HepG2 (cell line): ENCODE measurements around the gene ETV6. TPM values are rescaled to one million over a fixed set of nuclear protein-coding genes. Genes with fewer than 3 reads are reported as not detected.

Experiments
- ATAC-seq: fragments of 200-7000 bp; cut with Tn5 transposase; 3 replicates; pipeline ENCODE4 v1.9.1; 2020; ENCODE audit warnings: mild to moderate bottlenecking, moderate library complexity
- BruUV-seq: library from RNA; stranded (reverse); fragments of 400-500 nt; replicated peaks from 2 replicates; lab custom pipeline; 2021; lab: Mats Ljungman, UMichigan
- CTCF ChIA-PET: fragments of 300-600 bp; formaldehyde crosslinking; extraction: SDS; loops from one replicate; lab custom pipeline; 2021; ENCODE audit warnings: low total read pairs, inconsistent platforms, low intra/inter-chr PET ratio; lab: Yijun Ruan, JAX
- POLR2A ChIA-PET: fragments of 350-600 bp; sonication (Branson Sonifier 250); formaldehyde crosslinking; loops from one replicate; lab custom pipeline; 2020; ENCODE audit warnings: antibody characterized with exemption, inconsistent platforms; lab: Yijun Ruan, JAX
- DNase-seq: peaks from one replicate; pipeline ENCODE4 v3.0.0-alpha.2; 2015; ENCODE audit warnings: low spot score
- FAIRE-seq: peaks from 3 replicates; lab custom pipeline; 2011; peaks lifted over from hg19 to GRCh38; lab: Jason Lieb, UNC
- H2AFZ ChIP-seq: one replicate; pipeline ENCODE4 v1.6.1; 2011; ENCODE audit warnings: low read length, inconsistent platforms
- H3K27ac ChIP-seq: fragments of 300-600 bp; 3 replicates; pipeline ENCODE4 v1.8.0; 2011; ENCODE audit warnings: mixed run types, mild to moderate bottlenecking, mixed read lengths, low read length, inconsistent platforms; ENCODE audit not compliant: insufficient read depth; ENCODE audit errors: extremely low read length
- H3K27me3 ChIP-seq, 2 experiments: fragments of 200-600 bp in 1 of 2; 2 replicates in 1 of 2; 3 replicates in 1 of 2; pipeline versions ENCODE4 v1.6.0 to v1.8.0; 2011; ENCODE audit warnings: low read length in 2 of 2, mild to moderate bottlenecking in 2 of 2, moderate library complexity in 2 of 2, inconsistent platforms in 1 of 2; ENCODE audit not compliant: insufficient read depth in 2 of 2, control insufficient read depth in 1 of 2
- H3K36me3 ChIP-seq, 2 experiments: fragments of 200-600 bp in 1 of 2; replicated peaks in 1 of 2; 2 replicates in 1 of 2; 3 replicates in 1 of 2; pipeline versions ENCODE4 v1.5.1 to v1.8.0; 2011; ENCODE audit warnings: low read length in 2 of 2, inconsistent platforms in 1 of 2; ENCODE audit not compliant: insufficient read depth in 2 of 2, control insufficient read depth in 1 of 2
- H3K4me1 ChIP-seq: 2 replicates; pipeline ENCODE4 v1.5.1; 2012; ENCODE audit warnings: low read length, inconsistent platforms; ENCODE audit not compliant: insufficient read depth
- H3K4me2 ChIP-seq: 2 replicates; pipeline ENCODE4 v1.6.0; 2011; ENCODE audit warnings: low read depth, low read length, inconsistent platforms
- H3K4me3 ChIP-seq, 3 experiments: fragments of 200-600 bp in 1 of 3; sonication (generic), shearing (Covaris generic) in 1 of 3; replicated peaks in 1 of 3; 2 replicates each; pipeline ENCODE4 v1.5.1; 2011 to 2016; ENCODE audit warnings: low read length in 3 of 3, inconsistent platforms in 2 of 3, low read depth in 2 of 3, mild to moderate bottlenecking in 2 of 3, control low read depth in 1 of 3, mixed read lengths in 1 of 3; ENCODE audit not compliant: insufficient read depth in 1 of 3
- H3K79me2 ChIP-seq: one replicate; pipeline ENCODE4 v1.6.1; 2011; ENCODE audit warnings: low read length, inconsistent platforms; ENCODE audit not compliant: insufficient read depth
- H3K9ac ChIP-seq: 2 replicates; pipeline ENCODE4 v1.6.0; 2011; ENCODE audit warnings: mild to moderate bottlenecking, low read depth, low read length, inconsistent platforms; ENCODE audit not compliant: insufficient read depth
- H3K9me3 ChIP-seq: 2 replicates; pipeline ENCODE4 v1.5.1; 2012; ENCODE audit warnings: mild to moderate bottlenecking, low read length
- H4K20me1 ChIP-seq: 2 replicates; pipeline ENCODE4 v1.6.0; 2011; ENCODE audit warnings: inconsistent platforms, mild to moderate bottlenecking, low read length, moderate library complexity; ENCODE audit not compliant: insufficient read depth
- CAMTA2 ChIP-seq: sonication (generic); formaldehyde crosslinking; IDR thresholded peaks from 2 replicates; pipeline ENCODE4 v1.4.0; 2020; ENCODE audit warnings: mild to moderate bottlenecking, missing genetic modification reagents, borderline replicate concordance
- CC2D1A ChIP-seq: sonication (generic); formaldehyde crosslinking; IDR thresholded peaks from 2 replicates; pipeline ENCODE4 v1.8.1; 2023; ENCODE audit warnings: mild to moderate bottlenecking, missing genetic modification reagents
- HOXA9 ChIP-seq: sonication (generic); formaldehyde crosslinking; IDR thresholded peaks from 2 replicates; pipeline ENCODE4 v1.8.1; 2022; ENCODE audit warnings: missing genetic modification reagents, mild to moderate bottlenecking, moderate library complexity, borderline replicate concordance
- IKZF1 ChIP-seq: fragments of 450-650 bp; IDR thresholded peaks from 2 replicates; pipeline ENCODE4 v1.7.1; 2016
- KDM4B ChIP-seq: sonication (generic); formaldehyde crosslinking; IDR thresholded peaks from 2 replicates; pipeline ENCODE4 v1.4.0; 2020; ENCODE audit warnings: missing genetic modification reagents
- MED1 ChIP-seq: sonication (generic); formaldehyde crosslinking; IDR thresholded peaks from 2 replicates; pipeline ENCODE4 v1.4.0; 2020; ENCODE audit warnings: missing genetic modification reagents
- MYPOP ChIP-seq: sonication (generic); formaldehyde crosslinking; IDR thresholded peaks from 2 replicates; pipeline ENCODE4 v1.8.1; 2023; ENCODE audit warnings: mild to moderate bottlenecking, moderate library complexity, missing genetic modification reagents
- PRMT3 ChIP-seq: sonication (generic); formaldehyde crosslinking; IDR thresholded peaks from 2 replicates; pipeline ENCODE4 v1.8.1; 2022; ENCODE audit warnings: low read depth, mild to moderate bottlenecking, moderate library complexity, missing genetic modification reagents, borderline replicate concordance
- RFX3 ChIP-seq: IDR thresholded peaks from 2 replicates; pipeline ENCODE4 v1.6.1; 2016; ENCODE audit warnings: missing biosample characterization, missing genetic modification reagents
- ZC3H13 ChIP-seq: sonication (generic); formaldehyde crosslinking; IDR thresholded peaks from 2 replicates; pipeline ENCODE4 v1.8.1; 2023; ENCODE audit warnings: mild to moderate bottlenecking, missing genetic modification reagents, moderate library complexity
- ZNF18 ChIP-seq: sonication (generic); formaldehyde crosslinking; IDR thresholded peaks from 2 replicates; pipeline ENCODE4 v1.8.0; 2022; ENCODE audit warnings: mild to moderate bottlenecking, missing genetic modification reagents; ENCODE audit not compliant: insufficient replicate concordance
- ZNF598 ChIP-seq: sonication (generic); formaldehyde crosslinking; IDR thresholded peaks from 2 replicates; pipeline ENCODE4 v1.5.1; 2020; ENCODE audit warnings: mild to moderate bottlenecking, missing genetic modification reagents, borderline replicate concordance
- ZNF639 ChIP-seq: conservative IDR thresholded peaks from 2 replicates; pipeline ENCODE4 v1.6.1; 2018; ENCODE audit warnings: missing genetic modification reagents
- ZNF766 ChIP-seq: sonication (generic); formaldehyde crosslinking; IDR thresholded peaks from 2 replicates; pipeline ENCODE4 v1.5.0; 2020; ENCODE audit warnings: missing genetic modification reagents, borderline replicate concordance
- WGBS: methylation state at CpG from one replicate; pipeline ENCODE4 v1.1.6; 2017; ENCODE audit warnings: low lambda C conversion rate; 5-methylcytosine and 5-hydroxymethylcytosine counted together
- in situ Hi-C: cut with HindIII; loops from 2 replicates; pipeline ENCODE4 v1.10.0; 2017; ENCODE audit warnings: low pct_unique_long_range_greater_than_20kb; ENCODE audit not compliant: extremely low pct_ligation_motif_present
- intact Hi-C: fragments of 100-400 bp; cut with micrococcal nuclease; formaldehyde crosslinking; loops from one replicate; pipeline ENCODE4 v1.10.0; 2022; ENCODE audit not compliant: unreplicated experiment
- polyA plus RNA-seq, 8 experiments: library from polyadenylated mRNA; depleted of rRNA in 3 of 8; stranded (reverse) in 7 of 8; unstranded in 1 of 8; fragments of >200 nt; fragmentation: Illumina TruSeq in 4 of 8; extraction: Trizol in 4 of 8; gene quantifications; 2 replicates each; pipeline versions ENCODE4 v1.2.1 to v1.2.3, GENCODE V29; 2011 to 2016; ENCODE audit warnings: low read depth in 4 of 8, missing spikeins in 1 of 8, mixed read lengths in 1 of 8; ENCODE audit not compliant: insufficient read depth in 1 of 8
- total RNA-seq, 5 experiments: library from RNA; depleted of rRNA; stranded (reverse); fragments of >200 nt; fragmentation: Illumina TruSeq; extraction: Trizol; gene quantifications; 2 replicates each; pipeline ENCODE4 v1.2.3, GENCODE V29; 2016; ENCODE audit warnings: low read depth in 1 of 5
- TF ChIP-seq, protein P1 (sequence below): IDR thresholded peaks from 2 replicates; pipeline ENCODE4 v1.6.1; 2016; ENCODE audit warnings: missing compliant biosample characterization, missing genetic modification reagents, borderline replicate concordance

ETV6 gene
- total and polyA plus RNA-seq, 2 of the 13 experiments (the other 11 are each of a cell fraction or from before 2014, with no cell fraction given): 2.2 to 3.0 TPM

DNA sequence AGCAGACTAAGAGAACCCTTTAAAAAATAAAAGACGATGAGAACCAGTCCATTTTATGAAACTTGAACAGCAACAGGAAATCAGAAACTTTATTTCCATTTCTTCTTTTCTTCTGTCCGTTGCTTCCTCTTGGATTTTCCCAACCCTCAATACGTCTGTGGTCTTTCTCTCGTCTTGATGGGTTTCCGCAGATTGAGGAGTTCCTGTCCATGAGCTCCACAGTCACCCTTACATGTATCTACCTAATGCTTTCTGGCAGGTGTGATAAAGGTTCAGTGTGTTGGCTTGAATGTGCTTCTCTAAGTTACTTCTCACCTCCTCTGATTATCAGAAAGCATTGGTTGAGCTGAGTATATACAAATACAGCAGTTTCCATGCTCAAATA is 110.0 kb downstream of the ETV6 start:
- H3K4me1 ChIP-seq: peaks cover 13% of the 10 kb centered on the region
- no peaks in the 10 kb centered on the region for H3K9me3 ChIP-seq
- H3K36me3 ChIP-seq: no peaks in the 10 kb centered on the region
- no peak overlapping the region for H3K9ac ChIP-seq
- intact Hi-C loops: no loop called here
- no peak for ATAC-seq
- no peak for FAIRE-seq
- no peaks in the 10 kb centered on the region for H3K27me3 ChIP-seq
- no peaks in the 10 kb centered on the region for H4K20me1 ChIP-seq
- 94% methylated on average over 5 of the region's 5 CpGs for WGBS
- H3K4me3 ChIP-seq: no peak overlapping the region
- H3K79me2 ChIP-seq: no peaks in the 10 kb centered on the region
- ChIA-PET POLR2A (no interaction called here), CTCF (no interaction called here)
- H3K27ac ChIP-seq: no peak overlapping the region
- no peak overlapping the region for H3K4me2 ChIP-seq
- TF ChIP-seq PRMT3 (CRISPR knock-in tag) (no peak), ZNF18 (CRISPR knock-in tag) (no peak), RFX3 (CRISPR knock-in tag) (no peak), ZNF598 (CRISPR knock-in tag) (no peak), KDM4B (CRISPR knock-in tag) (no peak), CAMTA2 (CRISPR knock-in tag) (no peak), MYPOP (CRISPR knock-in tag) (no peak), IKZF1 (no peak), ZNF639 (CRISPR knock-in tag) (no peak), ZC3H13 (CRISPR knock-in tag) (no peak), CC2D1A (CRISPR knock-in tag) (no peak), MED1 (CRISPR knock-in tag) (no peak), HOXA9 (CRISPR knock-in tag) (no peak), ZNF766 (CRISPR knock-in tag) (no peak)
- TF ChIP-seq, protein P1, sequence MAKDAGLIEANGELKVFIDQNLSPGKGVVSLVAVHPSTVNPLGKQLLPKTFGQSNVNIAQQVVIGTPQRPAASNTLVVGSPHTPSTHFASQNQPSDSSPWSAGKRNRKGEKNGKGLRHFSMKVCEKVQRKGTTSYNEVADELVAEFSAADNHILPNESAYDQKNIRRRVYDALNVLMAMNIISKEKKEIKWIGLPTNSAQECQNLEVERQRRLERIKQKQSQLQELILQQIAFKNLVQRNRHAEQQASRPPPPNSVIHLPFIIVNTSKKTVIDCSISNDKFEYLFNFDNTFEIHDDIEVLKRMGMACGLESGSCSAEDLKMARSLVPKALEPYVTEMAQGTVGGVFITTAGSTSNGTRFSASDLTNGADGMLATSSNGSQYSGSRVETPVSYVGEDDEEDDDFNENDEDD: no peak
- DNase-seq: no peak
- no TSS peak for BruUV-seq
- in situ Hi-C loops: no loop called here
- H2AFZ ChIP-seq: no peak overlapping the region
